Stimulated activated CD4-positive, alpha-beta T cell treated with anti-CD3 and anti-CD28 coated beads, Interleukin-15, amount 100 ng/mL, for 48 hours (primary cell): ENCODE results near the gene GGT6.
"Not testable (repeated sequence)": the region's sequence is repeated elsewhere in the genome, so short reads cannot be mapped to it uniquely, and the experiment has no call there.

Source experiments
- DNase-seq, 2 donors: peaks; one replicate each; pipeline ENCODE4 v3.0.0-alpha.2; 2020; ENCODE audit warnings: low read depth in 2 of 2

GGT6 gene

GRCh38 chr17:4560421-4560820 is at the start of gene GGT6:
GGT6 (minus strand) TSS chr17:4560577; CDS start chr17:4560521, 56 bp downstream.
- no peak for DNase-seq

GRCh38 chr17:4610162-4610561 is 49.8 kb upstream of the GGT6 start:
- DNase-seq: no peak

GRCh38 chr17:4609761-4610160 is 49.4 kb upstream of the GGT6 start:
- no peak for DNase-seq

- no peak for DNase-seq
Measured at GRCh38 chr17:4607773-4608187, 47.4 kb upstream of the GGT6 start.

GRCh38 chr17:4607261-4607741 is 46.9 kb upstream of the GGT6 start:
- DNase-seq: no peak

GRCh38 chr17:4605826-4606225 is 45.4 kb upstream of the GGT6 start:
- DNase-seq: no peak

- DNase-seq: not testable (repeated sequence)
Measured at GRCh38 chr17:4604736-4605135, 44.4 kb upstream of the GGT6 start.

- no peak for DNase-seq
Measured at GRCh38 chr17:4604111-4604644, 43.8 kb upstream of the GGT6 start.

GRCh38 chr17:4602041-4602440 is 41.7 kb upstream of the GGT6 start:
- DNase-seq: no peak

GRCh38 chr17:4601326-4601725 is 40.9 kb upstream of the GGT6 start:
- no peak for DNase-seq

GRCh38 chr17:4600563-4600962 is 40.2 kb upstream of the GGT6 start:
- DNase-seq: no peak

GRCh38 chr17:4599505-4600281 is 39.3 kb upstream of the GGT6 start:
- DNase-seq: no peak

GRCh38 chr17:4598776-4599504 is 38.6 kb upstream of the GGT6 start:
- no peak for DNase-seq

GRCh38 chr17:4597975-4598374 is 37.6 kb upstream of the GGT6 start:
- DNase-seq: no peak

- DNase-seq: no peak
Measured at GRCh38 chr17:4596636-4597380, 36.4 kb upstream of the GGT6 start.

- not testable (repeated sequence) for DNase-seq
Measured at GRCh38 chr17:4595685-4596342, 35.4 kb upstream of the GGT6 start.

GRCh38 chr17:4594931-4595684 is 34.7 kb upstream of the GGT6 start:
- DNase-seq: peak; percentile 25 to 26

- no peak for DNase-seq
Measured at GRCh38 chr17:4594406-4594805, 34.0 kb upstream of the GGT6 start.

- no peak for DNase-seq
Measured at GRCh38 chr17:4593021-4593421, 32.6 kb upstream of the GGT6 start.

GRCh38 chr17:4592240-4593005 is 32.0 kb upstream of the GGT6 start:
- DNase-seq: no peak
